Measurements from ENCODE around the gene SSX2B. TPM values are rescaled to one million over a fixed set of nuclear protein-coding genes. Genes with fewer than 3 reads are reported as not detected.
"Not testable (repeated sequence)": the region's sequence is repeated elsewhere in the genome, so short reads cannot be mapped to it uniquely, and the experiment has no call there.

The SSX2B gene, protein sequence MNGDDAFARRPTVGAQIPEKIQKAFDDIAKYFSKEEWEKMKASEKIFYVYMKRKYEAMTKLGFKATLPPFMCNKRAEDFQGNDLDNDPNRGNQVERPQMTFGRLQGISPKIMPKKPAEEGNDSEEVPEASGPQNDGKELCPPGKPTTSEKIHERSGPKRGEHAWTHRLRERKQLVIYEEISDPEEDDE
- not detected for total RNA-seq
- not detected for polyA plus RNA-seq
- long read RNA-seq, donor 1: 0 reads
- long read RNA-seq, donor 2: 0 reads
- long read RNA-seq, donor 3: 0 reads
- long read RNA-seq, donor 4: 0 reads
- long read RNA-seq, donor 5: 0 reads
- long read RNA-seq, donor 6: 0 reads
- long read RNA-seq, donor 7: 0 reads
- long read RNA-seq, donor 8: 0 reads
- long read RNA-seq, donor 9: 0 reads
- long read RNA-seq, donor 10: 0 reads

- DNase-seq; H3K9me3 ChIP-seq (replicated peaks in 1 of 3); H3K36me3 ChIP-seq (replicated peaks in 1 of 2); H3K4me3 ChIP-seq; H3K4me1 ChIP-seq (replicated peaks in 1 of 2); H3K27ac ChIP-seq; H3K27me3 ChIP-seq; intact Hi-C loops (cut with DNase I): not testable (repeated sequence)
- no CpG with 5 or more reads among the region's 13 CpGs for WGBS, 4 donors
Observed at GRCh38 chrX:52750952-52751351, at the start of gene SSX2B. Gene SSX2B (plus strand): TSS chrX:52751252. CDS start chrX:52752681, 1,429 bp downstream.

DNA sequence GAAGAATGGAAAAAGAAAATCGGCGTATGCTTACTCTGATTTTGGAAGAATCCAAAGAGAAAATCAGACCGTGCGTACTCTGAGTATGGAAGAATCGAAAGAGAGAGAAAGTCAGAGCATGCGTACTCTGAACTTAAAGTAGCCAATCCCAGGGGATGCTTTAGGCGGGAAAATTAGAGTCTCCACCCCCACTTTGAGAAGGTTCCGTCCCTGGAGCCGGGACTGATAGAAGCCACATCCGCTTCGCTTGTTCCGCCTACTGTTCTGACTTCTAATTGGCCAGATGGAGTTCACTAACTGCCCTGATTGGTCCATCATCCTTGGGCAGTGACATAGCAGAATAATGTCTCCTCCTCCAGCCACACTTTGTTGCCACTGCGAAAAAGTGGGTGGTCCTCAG is 44.0 kb upstream of the SSX2B start, which contains the start of gene SSX2:
Gene SSX2, minus strand, starts transcription at position 101 of the 400 bp plus-strand sequence. CDS start 1,429 bp downstream, outside the sequence.
- H3K4me1 ChIP-seq (replicated peaks in 1 of 2); H3K36me3 ChIP-seq (replicated peaks in 1 of 2); H3K27me3 ChIP-seq; DNase-seq; intact Hi-C loops (cut with DNase I); H3K4me3 ChIP-seq; H3K27ac ChIP-seq; H3K9me3 ChIP-seq (replicated peaks in 1 of 3): not testable (repeated sequence)
- no CpG with 5 or more reads among the region's 13 CpGs for WGBS, 4 donors

DNA sequence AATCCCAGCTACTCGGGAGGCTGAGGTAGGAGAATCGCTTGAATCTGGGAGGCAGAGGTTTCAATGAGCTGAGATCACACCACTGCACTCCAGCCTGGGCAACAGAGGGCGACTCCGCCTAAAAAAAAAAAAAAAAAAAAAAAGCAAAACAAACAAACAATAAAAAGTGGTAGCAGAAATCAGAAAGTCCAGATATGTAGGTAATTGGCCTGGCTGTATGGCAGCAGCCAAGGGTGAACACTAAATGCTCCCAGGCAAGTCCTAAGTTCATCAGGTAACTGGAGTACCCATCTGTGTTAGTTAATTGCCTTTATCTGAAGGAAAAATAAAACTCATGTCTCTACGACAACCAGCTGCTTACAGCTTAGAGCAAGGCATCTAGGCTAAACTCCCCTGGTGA is 14.9 kb downstream of the SSX2B start:
- H3K9me3 ChIP-seq (replicated peaks in 1 of 3); H3K36me3 ChIP-seq (replicated peaks in 1 of 2); H3K27me3 ChIP-seq; H3K4me1 ChIP-seq (replicated peaks in 1 of 2); H3K4me3 ChIP-seq; intact Hi-C loops (cut with DNase I); H3K27ac ChIP-seq; DNase-seq: not testable (repeated sequence)
- WGBS, 4 donors: 82 to 88% methylated on average over 2 to 3 of the region's 5 CpGs; no CpG with 5 or more reads in 2 of the 4 donors

- H3K36me3 ChIP-seq (replicated peaks in 1 of 2); H3K4me3 ChIP-seq; intact Hi-C loops (cut with DNase I); H3K27ac ChIP-seq; H3K9me3 ChIP-seq (replicated peaks in 1 of 3); H3K4me1 ChIP-seq (replicated peaks in 1 of 2); DNase-seq; H3K27me3 ChIP-seq: not testable (repeated sequence)
- 77 to 84% (median 80%) methylated on average over 8 to 9 of the region's 11 CpGs for WGBS, 4 donors
Observed at GRCh38 chrX:52773504-52773903, 22.5 kb downstream of the SSX2B start.

- H3K9me3 ChIP-seq (replicated peaks in 1 of 3); H3K36me3 ChIP-seq (replicated peaks in 1 of 2); H3K4me1 ChIP-seq (replicated peaks in 1 of 2); H3K27ac ChIP-seq; H3K4me3 ChIP-seq; intact Hi-C loops (cut with DNase I); DNase-seq: not testable (repeated sequence)
- 82 to 100% (median 84%) methylated on average over 2 of the region's 2 CpGs; no CpG with 5 or more reads in 1 of the 4 donors for WGBS, 4 donors
- H3K27me3 ChIP-seq: peaks cover 23% of the 10 kb centered on the region
Observed at GRCh38 chrX:52797327-52797726, 46.3 kb downstream of the SSX2B start, which contains the start of gene SPANXN5. Gene SPANXN5 (minus strand): TSS chrX:52797427. CDS start chrX:52797348, 79 bp downstream.

- H3K9me3 ChIP-seq (replicated peaks in 1 of 3); H3K36me3 ChIP-seq (replicated peaks in 1 of 2); H3K27ac ChIP-seq; H3K4me1 ChIP-seq (replicated peaks in 1 of 2); H3K27me3 ChIP-seq; intact Hi-C loops (cut with DNase I); H3K4me3 ChIP-seq: not testable (repeated sequence)
- 39 to 71% (median 45%) methylated on average over 1 to 2 of the region's 2 CpGs for WGBS, 4 donors
- peak in 1 of 7 donors; percentile 4 for DNase-seq
Observed at GRCh38 chrX:52804876-52805275, 53.8 kb downstream of the SSX2B start.

Small RNAs within 50 kb of the gene (small RNA-seq; reads per million reads assigned to genes)
- 0 reads per million in 2 donors for gene AC244505.3
- 0 reads per million in 2 donors for gene AC244505.5
- gene AC244505.6: 0 reads per million in 2 donors
- gene AC244505.7: 0 reads per million in 2 donors

Other genes with a start within 250 kb of the SSX2B start
- gene XAGE1B, start 234.2 kb upstream of the SSX2B start, total RNA-seq: not detected
- gene XAGE1B, start 234.2 kb upstream of the SSX2B start, polyA plus RNA-seq: not detected
- not detected for gene SSX7, start 96.4 kb upstream of the SSX2B start, total RNA-seq
- not detected for gene SSX7, start 96.4 kb upstream of the SSX2B start, polyA plus RNA-seq
- not detected for gene SSX2, start 44.1 kb upstream of the SSX2B start, total RNA-seq
- not detected for gene SSX2, start 44.1 kb upstream of the SSX2B start, polyA plus RNA-seq
- not detected for gene SPANXN5, start 46.2 kb downstream of the SSX2B start, total RNA-seq
- not detected for gene SPANXN5, start 46.2 kb downstream of the SSX2B start, polyA plus RNA-seq
- not detected for gene XAGE5, start 60.0 kb downstream of the SSX2B start, total RNA-seq
- gene XAGE5, start 60.0 kb downstream of the SSX2B start, polyA plus RNA-seq: not detected
- gene XAGE3, start 116.8 kb downstream of the SSX2B start, total RNA-seq: not detected
- gene XAGE3, start 116.8 kb downstream of the SSX2B start, polyA plus RNA-seq: not detected
- 10 to 100 TPM in 6 of 9 donors, 1 to 10 TPM in 3; 2.1 to 34.0 (median 25.7) TPM for gene FAM156B, start 146.1 kb downstream of the SSX2B start, total RNA-seq
- gene FAM156B, start 146.1 kb downstream of the SSX2B start, polyA plus RNA-seq: 100 to 1,000 TPM in 2 of 3 donors, 1 to 10 TPM in 1; 7.3 to 203 (median 193) TPM
- 10 to 100 TPM in 8 of 9 donors, 1 to 10 TPM in 1; 4.4 to 37.9 (median 23.0) TPM for gene FAM156A, start 207.3 kb downstream of the SSX2B start, total RNA-seq
- gene FAM156A, start 207.3 kb downstream of the SSX2B start, polyA plus RNA-seq: 10 to 100 TPM; 14.6 to 56.0 (median 34.5) TPM

Data from adrenal gland (tissue), 19 donors.